Erythroblast (primary cell): ENCODE results near the gene XCL1.

Source experiments
- GATA1 ChIP-seq: IDR thresholded peaks from 2 replicates; pipeline ENCODE4 v1.6.1; 2011; ENCODE audit warnings: low read depth, mild to moderate bottlenecking, control low read depth, low read length, moderate library complexity
- POLR2A ChIP-seq: IDR thresholded peaks from 2 replicates; pipeline ENCODE4 v1.6.1; 2011; ENCODE audit warnings: mild to moderate bottlenecking, low read length

GRCh38 chr1:168606096-168606495 lies 29.7 kb downstream of the XCL1 start:
- TF ChIP-seq POLR2A (no peak), GATA1 (no peak)
